ENCODE results near the gene SRSF4.
"Not testable (repeated sequence)": the region's sequence is repeated elsewhere in the genome, so short reads cannot be mapped to it uniquely, and the experiment has no call there.

SRSF4 gene

GRCh38 chr1:29162476-29163138 lies 19.1 kb downstream of the SRSF4 start:
- DNase-seq (ENCODE audit: low read depth) = no peak

GRCh38 chr1:29162025-29162424 lies 19.7 kb downstream of the SRSF4 start:
- DNase-seq (ENCODE audit: low read depth) = no peak

GRCh38 chr1:29159773-29160172 lies 21.9 kb downstream of the SRSF4 start:
- no peak for DNase-seq (ENCODE audit: low read depth)

- DNase-seq (ENCODE audit: low read depth) = no peak
Observed at GRCh38 chr1:29157269-29157601, 24.5 kb downstream of the SRSF4 start.

GRCh38 chr1:29156543-29157268 lies 25.0 kb downstream of the SRSF4 start:
- peak; percentile 30 for DNase-seq (ENCODE audit: low read depth)

- no peak for DNase-seq (ENCODE audit: low read depth)
Observed at GRCh38 chr1:29152046-29152805, 29.5 kb downstream of the SRSF4 start.

- not testable (repeated sequence) for DNase-seq (ENCODE audit: low read depth)
Observed at GRCh38 chr1:29150346-29150745, 31.4 kb downstream of the SRSF4 start.

GRCh38 chr1:29148656-29149491 lies 32.8 kb downstream of the SRSF4 start:
- DNase-seq (ENCODE audit: low read depth) = no peak

GRCh38 chr1:29145739-29146437 lies 35.8 kb downstream of the SRSF4 start:
- DNase-seq (ENCODE audit: low read depth) = peak; percentile 51

GRCh38 chr1:29144178-29144577 lies 37.5 kb downstream of the SRSF4 start:
- DNase-seq (ENCODE audit: low read depth) = no peak

- DNase-seq (ENCODE audit: low read depth) = no peak
Observed at GRCh38 chr1:29142714-29143113, 39.0 kb downstream of the SRSF4 start.

- DNase-seq (ENCODE audit: low read depth) = no peak
Observed at GRCh38 chr1:29136391-29136915, 45.2 kb downstream of the SRSF4 start.

GRCh38 chr1:29134695-29135028 lies 47.0 kb downstream of the SRSF4 start:
- DNase-seq (ENCODE audit: low read depth) = no peak

GRCh38 chr1:29133861-29134694 lies 47.6 kb downstream of the SRSF4 start:
- no peak for DNase-seq (ENCODE audit: low read depth)

- not testable (repeated sequence) for DNase-seq (ENCODE audit: low read depth)
Observed at GRCh38 chr1:29131056-29131455, 50.6 kb downstream of the SRSF4 start.

GRCh38 chr1:29129916-29130315 lies 51.8 kb downstream of the SRSF4 start:
- no peak for DNase-seq (ENCODE audit: low read depth)

- DNase-seq (ENCODE audit: low read depth) = no peak
Observed at GRCh38 chr1:29128739-29129138, 53.0 kb downstream of the SRSF4 start.

- no peak for DNase-seq (ENCODE audit: low read depth)
Observed at GRCh38 chr1:29126198-29126597, 55.5 kb downstream of the SRSF4 start.

- no peak for DNase-seq (ENCODE audit: low read depth)
Observed at GRCh38 chr1:29125788-29126187, 55.9 kb downstream of the SRSF4 start.

- DNase-seq (ENCODE audit: low read depth) = no peak
Observed at GRCh38 chr1:29125237-29125641, 56.5 kb downstream of the SRSF4 start.

All from non-pigmented ciliary epithelial cell (primary cell).